Subcutaneous abdominal adipose tissue (tissue), 5 donors: ENCODE results near the gene CLN3.
"Not testable (repeated sequence)": the region's sequence is repeated elsewhere in the genome, so short reads cannot be mapped to it uniquely, and the experiment has no call there.

Experiments
- H3K27ac ChIP-seq: one replicate; pipeline ENCODE4 v1.7.0; 2013; ENCODE audit warnings: low read depth, mild to moderate bottlenecking, inconsistent platforms, low read length, moderate library complexity
- H3K27me3 ChIP-seq, 5 donors: one replicate each; pipeline ENCODE4 v1.7.0; 2013; ENCODE audit warnings: low read length in 5 of 5, inconsistent platforms in 1 of 5; ENCODE audit not compliant: control insufficient read depth in 5 of 5, insufficient read depth in 4 of 5
- H3K36me3 ChIP-seq, 5 donors: one replicate each; pipeline ENCODE4 v1.7.0; 2013; ENCODE audit warnings: low read length in 5 of 5; ENCODE audit not compliant: control insufficient read depth in 5 of 5, insufficient read depth in 5 of 5
- H3K4me1 ChIP-seq, 5 donors: one replicate each; pipeline ENCODE4 v1.7.0; 2013; ENCODE audit warnings: low read length in 5 of 5, mild to moderate bottlenecking in 3 of 5, moderate library complexity in 1 of 5; ENCODE audit not compliant: control insufficient read depth in 5 of 5, insufficient read depth in 5 of 5
- H3K4me3 ChIP-seq, 5 donors: one replicate each; pipeline ENCODE4 v1.7.0; 2013; ENCODE audit warnings: low read length in 5 of 5, low read depth in 1 of 5
- H3K9ac ChIP-seq, 5 donors: one replicate each; pipeline ENCODE4 v1.7.0; 2013; ENCODE audit warnings: low read length in 5 of 5, mild to moderate bottlenecking in 4 of 5, moderate library complexity in 3 of 5
- H3K9me3 ChIP-seq, 5 donors: one replicate each; pipeline ENCODE4 v1.7.0; 2013; ENCODE audit warnings: low read length in 5 of 5; ENCODE audit not compliant: control insufficient read depth in 5 of 5
- donor health status: healthy.
- donor health status: healthy.
- donor health status: healthy.
- donor health status: healthy.
- donor health status: healthy.

CLN3 gene

DNA sequence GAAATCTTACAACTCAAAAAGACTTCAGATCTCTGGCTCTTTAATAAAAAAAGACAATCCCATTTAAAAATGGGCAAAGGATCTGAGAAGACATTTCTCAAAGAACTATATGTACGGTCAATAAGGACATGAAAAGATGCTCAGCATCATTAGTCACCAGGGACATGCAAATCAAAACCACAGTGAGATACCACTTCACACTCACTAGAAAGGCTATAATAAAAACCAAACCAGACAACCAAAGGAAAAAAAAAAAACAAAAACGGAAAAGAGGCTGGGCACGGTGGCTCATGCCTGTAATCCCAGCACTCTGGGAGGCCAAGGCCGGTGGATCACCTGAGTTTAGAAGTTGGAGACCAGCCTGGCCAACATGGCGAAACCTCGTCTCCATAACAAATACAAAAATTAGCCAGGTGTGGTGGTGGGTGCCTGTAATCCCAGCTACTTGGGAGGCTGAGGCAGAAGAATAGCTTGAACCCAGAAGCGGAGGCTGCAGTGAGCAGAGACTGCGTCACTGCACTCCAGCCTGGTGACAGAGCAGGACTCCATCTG is 18.1 kb downstream of the CLN3 start:
- Histone ChIP-seq H3K9me3 (no peaks in the 10 kb centered on the region), H3K4me3 (no peak overlapping the region), H3K4me1 (no peaks in the 10 kb centered on the region), H3K36me3 (peaks cover 0 to 54% (median 35%) of the 10 kb centered on the region in 5 donors), H3K9ac (no peak overlapping the region), H3K27ac (no peak overlapping the region), H3K27me3 (no peaks in the 10 kb centered on the region)

- not testable (repeated sequence) for H3K36me3 ChIP-seq, H3K9me3 ChIP-seq, H3K4me3 ChIP-seq, H3K27me3 ChIP-seq, H3K4me1 ChIP-seq, H3K27ac ChIP-seq, H3K9ac ChIP-seq
These were observed 44.8 kb downstream of the CLN3 start for GRCh38 chr16:28447081-28447480.

DNA sequence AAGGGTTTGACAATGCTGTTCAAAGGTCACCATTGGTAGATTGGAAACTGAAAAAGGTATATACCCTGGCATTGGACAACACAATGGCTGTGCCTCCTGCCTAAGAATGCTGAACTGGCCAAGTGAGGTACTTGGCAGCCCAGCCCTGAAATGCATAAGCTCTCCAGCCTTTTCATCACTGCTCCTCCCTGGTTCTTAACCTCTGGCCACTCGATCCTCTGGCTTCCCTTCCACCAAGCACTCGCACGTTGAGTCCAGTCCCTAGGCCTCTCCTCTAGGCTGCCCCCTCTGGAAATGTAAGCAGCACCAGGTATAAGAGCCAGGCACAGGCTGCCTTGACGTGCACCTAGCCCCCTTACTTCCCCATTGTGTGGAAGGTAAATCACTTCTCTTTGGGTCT is 45.5 kb downstream of the CLN3 start:
- H3K9me3 ChIP-seq, H3K27ac ChIP-seq, H3K4me1 ChIP-seq, H3K4me3 ChIP-seq, H3K27me3 ChIP-seq, H3K36me3 ChIP-seq, H3K9ac ChIP-seq: not testable (repeated sequence)

DNA sequence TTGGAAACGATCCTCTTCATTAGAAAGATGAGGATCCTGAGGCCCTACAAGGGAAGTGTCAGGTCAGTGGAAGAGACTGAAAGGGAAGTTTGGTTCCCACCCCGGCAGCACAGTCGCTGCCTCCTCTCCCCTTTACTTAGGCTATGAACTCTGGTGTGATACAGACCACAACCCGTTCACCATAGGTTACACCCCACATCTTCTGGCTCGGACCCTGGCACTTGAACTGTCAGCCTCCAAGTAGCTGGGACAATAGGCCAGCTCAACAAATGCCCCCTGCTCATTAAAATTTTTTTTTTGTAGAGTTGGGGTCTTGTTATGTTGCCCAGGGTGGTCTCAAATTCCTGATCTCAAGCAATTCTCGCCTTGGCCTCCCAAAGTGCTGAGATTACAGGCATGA is 47.9 kb downstream of the CLN3 start:
- not testable (repeated sequence) for H3K27ac ChIP-seq, H3K4me1 ChIP-seq, H3K36me3 ChIP-seq, H3K4me3 ChIP-seq, H3K27me3 ChIP-seq, H3K9me3 ChIP-seq, H3K9ac ChIP-seq

DNA sequence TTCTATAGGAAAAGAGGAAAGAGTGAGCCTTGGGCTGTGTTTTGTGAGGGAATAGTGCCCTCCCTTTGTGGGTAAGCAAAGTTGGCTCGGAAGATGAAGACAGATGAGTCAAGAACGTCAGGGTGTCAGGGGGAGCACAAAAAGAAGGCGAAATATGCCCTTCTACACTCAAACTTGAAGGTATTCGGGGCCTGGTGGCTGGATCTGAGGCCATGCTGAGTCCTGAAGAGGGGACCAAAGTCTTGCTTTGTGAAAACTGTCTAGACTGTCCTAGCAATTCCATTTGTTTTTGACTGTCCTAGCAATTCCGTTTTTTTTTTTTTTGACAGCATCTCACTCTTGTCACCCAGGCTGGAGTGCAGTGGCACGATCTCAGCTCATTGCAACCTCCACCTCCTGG is 53.0 kb downstream of the CLN3 start:
- not testable (repeated sequence) for H3K27ac ChIP-seq, H3K9ac ChIP-seq, H3K4me3 ChIP-seq, H3K4me1 ChIP-seq, H3K36me3 ChIP-seq, H3K27me3 ChIP-seq, H3K9me3 ChIP-seq

GRCh38 chr16:28435340-28435739 is 56.5 kb downstream of the CLN3 start:
- not testable (repeated sequence) for H3K4me1 ChIP-seq

More at GRCh38 chr16:28435340-28435739, 56.5 kb downstream of the CLN3 start:
- not testable (repeated sequence) for H3K9ac ChIP-seq, H3K36me3 ChIP-seq, H3K9me3 ChIP-seq, H3K4me3 ChIP-seq, H3K27me3 ChIP-seq, H3K27ac ChIP-seq
